ENCODE measurements around the gene UTP15. TPM values are rescaled to one million over a fixed set of nuclear protein-coding genes. Genes with fewer than 3 reads are reported as not detected.

UTP15 gene
- total RNA-seq, 1 experiment from 2014 or later: 35.2 TPM

- TF ChIP-seq, protein P1, sequence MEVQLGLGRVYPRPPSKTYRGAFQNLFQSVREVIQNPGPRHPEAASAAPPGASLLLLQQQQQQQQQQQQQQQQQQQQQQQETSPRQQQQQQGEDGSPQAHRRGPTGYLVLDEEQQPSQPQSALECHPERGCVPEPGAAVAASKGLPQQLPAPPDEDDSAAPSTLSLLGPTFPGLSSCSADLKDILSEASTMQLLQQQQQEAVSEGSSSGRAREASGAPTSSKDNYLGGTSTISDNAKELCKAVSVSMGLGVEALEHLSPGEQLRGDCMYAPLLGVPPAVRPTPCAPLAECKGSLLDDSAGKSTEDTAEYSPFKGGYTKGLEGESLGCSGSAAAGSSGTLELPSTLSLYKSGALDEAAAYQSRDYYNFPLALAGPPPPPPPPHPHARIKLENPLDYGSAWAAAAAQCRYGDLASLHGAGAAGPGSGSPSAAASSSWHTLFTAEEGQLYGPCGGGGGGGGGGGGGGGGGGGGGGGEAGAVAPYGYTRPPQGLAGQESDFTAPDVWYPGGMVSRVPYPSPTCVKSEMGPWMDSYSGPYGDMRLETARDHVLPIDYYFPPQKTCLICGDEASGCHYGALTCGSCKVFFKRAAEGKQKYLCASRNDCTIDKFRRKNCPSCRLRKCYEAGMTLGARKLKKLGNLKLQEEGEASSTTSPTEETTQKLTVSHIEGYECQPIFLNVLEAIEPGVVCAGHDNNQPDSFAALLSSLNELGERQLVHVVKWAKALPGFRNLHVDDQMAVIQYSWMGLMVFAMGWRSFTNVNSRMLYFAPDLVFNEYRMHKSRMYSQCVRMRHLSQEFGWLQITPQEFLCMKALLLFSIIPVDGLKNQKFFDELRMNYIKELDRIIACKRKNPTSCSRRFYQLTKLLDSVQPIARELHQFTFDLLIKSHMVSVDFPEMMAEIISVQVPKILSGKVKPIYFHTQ (CRISPR knock-in tag; IDR thresholded peaks at IDR 0.05): no peak
- TF ChIP-seq SOX15 (CRISPR knock-in tag; IDR thresholded peaks at IDR 0.05) (no peak), PRDM15 (CRISPR knock-in tag; IDR thresholded peaks at IDR 0.05) (no peak)
These were observed 38.5 kb downstream of the UTP15 start (continued) for GRCh38 chr5:73603998-73604397.

DNA sequence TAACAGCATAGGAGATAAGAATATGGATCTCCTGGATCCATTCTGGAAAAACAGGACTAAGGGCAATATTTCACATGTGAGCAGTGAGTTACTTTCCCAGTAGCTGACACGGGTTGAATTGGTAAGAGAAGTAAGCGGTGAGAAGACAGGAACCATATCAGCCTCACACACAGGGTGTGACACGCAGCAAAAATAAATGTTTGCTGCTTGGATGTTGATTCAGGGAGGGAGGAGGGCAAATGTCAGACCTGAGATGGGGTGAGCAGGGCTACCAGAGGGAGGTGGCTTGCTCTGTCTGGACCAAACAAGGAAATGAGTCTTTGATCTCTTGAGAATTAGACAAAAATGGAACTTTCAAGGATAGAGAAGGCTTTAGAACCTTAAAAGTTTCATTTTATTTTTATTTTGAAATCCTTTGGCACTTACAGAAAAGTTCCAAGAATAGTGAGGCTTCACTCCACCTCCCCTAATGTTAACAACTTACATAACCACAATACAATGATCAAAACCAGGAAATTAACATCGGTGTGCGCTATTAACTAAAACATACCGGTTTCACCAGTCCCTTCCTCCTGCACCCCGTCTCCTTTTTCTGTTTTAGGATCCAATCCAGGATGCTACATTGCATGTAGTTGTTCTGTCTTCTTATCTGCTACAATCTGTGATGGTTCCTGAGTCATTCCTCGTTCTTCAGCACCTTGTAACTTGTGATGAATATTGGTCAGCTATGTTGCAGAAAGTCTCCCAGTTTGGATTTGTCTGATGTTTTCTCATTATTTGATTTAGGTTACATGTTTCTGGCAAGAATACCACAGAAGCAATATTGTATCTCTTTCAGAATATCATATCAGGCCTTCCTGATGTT lies 39.9 kb downstream of the UTP15 start:
- CTCF ChIA-PET: no interaction called here
- no peak overlapping the region for H3K4me3 Mint-ChIP-seq
- H3K27me3 Mint-ChIP-seq (ENCODE audit: low read depth): peaks cover under 1% of the 10 kb centered on the region; the same call in 1 of the 2 replicates
- ATAC-seq (no peak), DNase-seq (ENCODE audit: low spot score) (no peak)
- POLR2A ChIA-PET: no interaction called here
- no peaks in the 10 kb centered on the region for H3K4me1 Mint-ChIP-seq
- peaks cover 2% of the 10 kb centered on the region for H3K36me3 Mint-ChIP-seq
- no peak for TF ChIP-seq SOX15 (CRISPR knock-in tag; IDR thresholded peaks at IDR 0.05)
- TF ChIP-seq USF1 (CRISPR knock-in tag; IDR thresholded peaks at IDR 0.05): no peak
- TF ChIP-seq OVOL2 (CRISPR knock-in tag; IDR thresholded peaks at IDR 0.05; ENCODE audit: borderline replicate concordance): no peak
- no peak for TF ChIP-seq ZNF121 (CRISPR knock-in tag; IDR thresholded peaks at IDR 0.05)
- peaks cover 24% of the 10 kb centered on the region for H3K9me3 Mint-ChIP-seq
- no peak overlapping the region for H3K27ac Mint-ChIP-seq

GRCh38 chr5:73606206-73606753 lies 40.7 kb downstream of the UTP15 start:
- ATAC-seq: no peak
- CTCF ChIA-PET: interaction anchor here (0.7 kb wide), 1 partner anchor 304 kb away, joined by 6 read pairs; no protein-coding TSS in a partner anchor
- Mint-ChIP-seq H3K9me3 (peaks cover 24% of the 10 kb centered on the region), H3K36me3 (peaks cover 2% of the 10 kb centered on the region), H3K4me3 (no peak overlapping the region), H3K27ac (no peak overlapping the region), H3K4me1 (no peaks in the 10 kb centered on the region), H3K27me3 (ENCODE audit: low read depth) (peaks cover 4% of the 10 kb centered on the region; the same call in 1 of the 2 replicates)
- POLR2A ChIA-PET: no interaction called here
- DNase-seq (ENCODE audit: low spot score): no peak
- TF ChIP-seq FOXK1 (CRISPR knock-in tag; IDR thresholded peaks at IDR 0.05): no peak
- TF ChIP-seq, protein P2, sequence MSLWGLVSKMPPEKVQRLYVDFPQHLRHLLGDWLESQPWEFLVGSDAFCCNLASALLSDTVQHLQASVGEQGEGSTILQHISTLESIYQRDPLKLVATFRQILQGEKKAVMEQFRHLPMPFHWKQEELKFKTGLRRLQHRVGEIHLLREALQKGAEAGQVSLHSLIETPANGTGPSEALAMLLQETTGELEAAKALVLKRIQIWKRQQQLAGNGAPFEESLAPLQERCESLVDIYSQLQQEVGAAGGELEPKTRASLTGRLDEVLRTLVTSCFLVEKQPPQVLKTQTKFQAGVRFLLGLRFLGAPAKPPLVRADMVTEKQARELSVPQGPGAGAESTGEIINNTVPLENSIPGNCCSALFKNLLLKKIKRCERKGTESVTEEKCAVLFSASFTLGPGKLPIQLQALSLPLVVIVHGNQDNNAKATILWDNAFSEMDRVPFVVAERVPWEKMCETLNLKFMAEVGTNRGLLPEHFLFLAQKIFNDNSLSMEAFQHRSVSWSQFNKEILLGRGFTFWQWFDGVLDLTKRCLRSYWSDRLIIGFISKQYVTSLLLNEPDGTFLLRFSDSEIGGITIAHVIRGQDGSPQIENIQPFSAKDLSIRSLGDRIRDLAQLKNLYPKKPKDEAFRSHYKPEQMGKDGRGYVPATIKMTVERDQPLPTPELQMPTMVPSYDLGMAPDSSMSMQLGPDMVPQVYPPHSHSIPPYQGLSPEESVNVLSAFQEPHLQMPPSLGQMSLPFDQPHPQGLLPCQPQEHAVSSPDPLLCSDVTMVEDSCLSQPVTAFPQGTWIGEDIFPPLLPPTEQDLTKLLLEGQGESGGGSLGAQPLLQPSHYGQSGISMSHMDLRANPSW (CRISPR knock-in tag; conservative IDR thresholded peaks at IDR 0.05; ENCODE audit: low read depth): no peak
- TF ChIP-seq NR2C2 (CRISPR knock-in tag; IDR thresholded peaks at IDR 0.05): no peak
- TF ChIP-seq, protein P3, sequence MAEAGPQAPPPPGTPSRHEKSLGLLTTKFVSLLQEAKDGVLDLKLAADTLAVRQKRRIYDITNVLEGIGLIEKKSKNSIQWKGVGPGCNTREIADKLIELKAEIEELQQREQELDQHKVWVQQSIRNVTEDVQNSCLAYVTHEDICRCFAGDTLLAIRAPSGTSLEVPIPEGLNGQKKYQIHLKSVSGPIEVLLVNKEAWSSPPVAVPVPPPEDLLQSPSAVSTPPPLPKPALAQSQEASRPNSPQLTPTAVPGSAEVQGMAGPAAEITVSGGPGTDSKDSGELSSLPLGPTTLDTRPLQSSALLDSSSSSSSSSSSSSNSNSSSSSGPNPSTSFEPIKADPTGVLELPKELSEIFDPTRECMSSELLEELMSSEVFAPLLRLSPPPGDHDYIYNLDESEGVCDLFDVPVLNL (CRISPR knock-in tag; IDR thresholded peaks at IDR 0.05; ENCODE audit: borderline replicate concordance, low read depth): no peak
- no peak for TF ChIP-seq AFF4 (CRISPR knock-in tag; IDR thresholded peaks at IDR 0.05; ENCODE audit: borderline replicate concordance)
- no peak for TF ChIP-seq TP53 (CRISPR knock-in tag; IDR thresholded peaks at IDR 0.05)
- no peak for TF ChIP-seq ZBTB43 (CRISPR knock-in tag; IDR thresholded peaks at IDR 0.05)
- no peak for TF ChIP-seq ZNF263 (CRISPR knock-in tag; IDR thresholded peaks at IDR 0.05; ENCODE audit: low read depth)
